GM10248 (cell line): ENCODE data around the gene USP24.
"Not testable (repeated sequence)": the region's sequence is repeated elsewhere in the genome, so short reads cannot be mapped to it uniquely, and the experiment has no call there.

Experiments used
- CTCF ChIA-PET: fragments of 300-600 bp; sonication (Branson Sonifier 250); formaldehyde crosslinking; extraction: SDS; loops from one replicate; lab custom pipeline; 2021; ENCODE audit warnings: antibody characterized with exemption; lab: Yijun Ruan, JAX
- POLR2A ChIA-PET: fragments of 350-650 bp; sonication (Branson Sonifier 250); formaldehyde crosslinking; extraction: SDS; loops from one replicate; lab custom pipeline; 2020; ENCODE audit warnings: antibody characterized with exemption; lab: Yijun Ruan, JAX
- DNase-seq: peaks from one replicate; pipeline ENCODE4 v3.0.0; 2012; ENCODE audit errors: extremely low spot score
- CTCF ChIP-seq: IDR thresholded peaks from 2 replicates; pipeline ENCODE4 v1.5.1; 2012; ENCODE audit warnings: mild to moderate bottlenecking, low read depth; ENCODE audit errors: extremely low read depth, missing control alignments, control extremely low read depth

Gene USP24

GRCh38 chr1:55195521-55196233 lies 19.5 kb downstream of the USP24 start:
- ChIA-PET POLR2A (no interaction called here), CTCF (interaction anchor here (1.3 to 2.8 kb wide), 5 partner anchors 10 to 53 kb away, joined by 3 to 9 read pairs (median 5); no protein-coding TSS in a partner anchor)
- DNase-seq, result no peak
- TF ChIP-seq CTCF, result no peak

- TF ChIP-seq CTCF, result no peak
- ChIA-PET POLR2A (no interaction called here), CTCF (interaction anchor here (1.3 to 2.8 kb wide), 5 partner anchors 11 to 54 kb away, joined by 3 to 9 read pairs (median 5); no protein-coding TSS in a partner anchor)
- no peak for DNase-seq
Observed at GRCh38 chr1:55194851-55195250, 20.3 kb downstream of the USP24 start.

- TF ChIP-seq CTCF, result no peak
- POLR2A ChIA-PET, result no interaction called here
- no peak for DNase-seq
- CTCF ChIA-PET, result interaction anchor here (0.8 kb wide), 1 partner anchor 27 kb away, joined by 4 read pairs; no protein-coding TSS in a partner anchor
Observed at GRCh38 chr1:55192093-55192492, 23.1 kb downstream of the USP24 start.

GRCh38 chr1:55191219-55191952 lies 23.8 kb downstream of the USP24 start:
- DNase-seq, POLR2A ChIA-PET: not testable (repeated sequence)
- CTCF ChIA-PET, result interaction anchor here (0.8 to 1.7 kb wide), 2 partner anchors 17 to 28 kb away, joined by 4 read pairs; no protein-coding TSS in a partner anchor

GRCh38 chr1:55190109-55190508 lies 25.1 kb downstream of the USP24 start:
- CTCF ChIA-PET, result interaction anchor here (1.7 to 2.4 kb wide), 2 partner anchors 16 to 19 kb away, joined by 4 to 6 read pairs; no protein-coding TSS in a partner anchor
- POLR2A ChIA-PET, result interaction anchor here (0.7 kb wide), 1 partner anchor 16 kb away, joined by 6 read pairs; no protein-coding TSS in a partner anchor
- no peak for TF ChIP-seq CTCF
- no peak for DNase-seq

GRCh38 chr1:55188909-55189308 lies 26.3 kb downstream of the USP24 start:
- CTCF ChIA-PET, result interaction anchor here (2.4 kb wide), 1 partner anchor 15 kb away, joined by 6 read pairs; no protein-coding TSS in a partner anchor
- POLR2A ChIA-PET, result no interaction called here
- no peak for TF ChIP-seq CTCF
- DNase-seq, result no peak
